ENCODE results near the gene NUP155. TPM values are rescaled to one million over a fixed set of nuclear protein-coding genes. Genes with fewer than 3 reads are reported as not detected.
"Not testable (repeated sequence)": the region's sequence is repeated elsewhere in the genome, so short reads cannot be mapped to it uniquely, and the experiment has no call there.

Gene NUP155
- total and polyA plus RNA-seq, 9 donors = 4.7 to 32.5 (median 20.6) TPM

GRCh38 chr5:37400501-37400900 lies 29.6 kb upstream of the NUP155 start:
- Histone ChIP-seq H3K27ac (no peak overlapping the region), H3K36me3 (no peaks in the 10 kb centered on the region), H3K27me3 (no peaks in the 10 kb centered on the region), H3K4me3 (no peak overlapping the region), H3K4me1 (ENCODE audit: insufficient read depth) (no peaks in the 10 kb centered on the region), H3K9me3 (no peaks in the 10 kb centered on the region)
- WGBS, 3 donors = 78 to 83% (median 81%) methylated on average over 4 of the region's 4 CpGs
- TF ChIP-seq EP300 (IDR thresholded peaks at IDR 0.05) (no peak), POLR2A (IDR thresholded peaks at IDR 0.05) (no peak)
- TF ChIP-seq, protein P1, sequence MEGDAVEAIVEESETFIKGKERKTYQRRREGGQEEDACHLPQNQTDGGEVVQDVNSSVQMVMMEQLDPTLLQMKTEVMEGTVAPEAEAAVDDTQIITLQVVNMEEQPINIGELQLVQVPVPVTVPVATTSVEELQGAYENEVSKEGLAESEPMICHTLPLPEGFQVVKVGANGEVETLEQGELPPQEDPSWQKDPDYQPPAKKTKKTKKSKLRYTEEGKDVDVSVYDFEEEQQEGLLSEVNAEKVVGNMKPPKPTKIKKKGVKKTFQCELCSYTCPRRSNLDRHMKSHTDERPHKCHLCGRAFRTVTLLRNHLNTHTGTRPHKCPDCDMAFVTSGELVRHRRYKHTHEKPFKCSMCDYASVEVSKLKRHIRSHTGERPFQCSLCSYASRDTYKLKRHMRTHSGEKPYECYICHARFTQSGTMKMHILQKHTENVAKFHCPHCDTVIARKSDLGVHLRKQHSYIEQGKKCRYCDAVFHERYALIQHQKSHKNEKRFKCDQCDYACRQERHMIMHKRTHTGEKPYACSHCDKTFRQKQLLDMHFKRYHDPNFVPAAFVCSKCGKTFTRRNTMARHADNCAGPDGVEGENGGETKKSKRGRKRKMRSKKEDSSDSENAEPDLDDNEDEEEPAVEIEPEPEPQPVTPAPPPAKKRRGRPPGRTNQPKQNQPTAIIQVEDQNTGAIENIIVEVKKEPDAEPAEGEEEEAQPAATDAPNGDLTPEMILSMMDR (IDR thresholded peaks at IDR 0.05) = no peak
- intact Hi-C loops (cut with DNase I) = no loop called here
- DNase-seq = no peak

GRCh38 chr5:37396352-37396751 lies 25.4 kb upstream of the NUP155 start:
- no peaks in the 10 kb centered on the region for H3K36me3 ChIP-seq
- H3K27me3 ChIP-seq = no peaks in the 10 kb centered on the region
- DNase-seq = no peak
- no peak overlapping the region for H3K27ac ChIP-seq
- no peaks in the 10 kb centered on the region for H3K9me3 ChIP-seq
- TF ChIP-seq EP300 (IDR thresholded peaks at IDR 0.05) = no peak
- TF ChIP-seq POLR2A (IDR thresholded peaks at IDR 0.05) = no peak
- TF ChIP-seq, protein P1 (IDR thresholded peaks at IDR 0.05) = no peak
- intact Hi-C loops (cut with DNase I) = no loop called here
- WGBS, 3 donors = 88 to 95% (median 92%) methylated on average over 5 of the region's 5 CpGs
- no peaks in the 10 kb centered on the region for H3K4me1 ChIP-seq (ENCODE audit: insufficient read depth)
- no peak overlapping the region for H3K4me3 ChIP-seq

- no peak overlapping the region for H3K4me3 ChIP-seq
- no peaks in the 10 kb centered on the region for H3K36me3 ChIP-seq
- H3K4me1 ChIP-seq (ENCODE audit: insufficient read depth) = no peaks in the 10 kb centered on the region
- no peaks in the 10 kb centered on the region for H3K9me3 ChIP-seq
- H3K27ac ChIP-seq = no peak overlapping the region
- TF ChIP-seq, protein P1 (IDR thresholded peaks at IDR 0.05) = no peak
- TF ChIP-seq EP300 (IDR thresholded peaks at IDR 0.05) (no peak), POLR2A (IDR thresholded peaks at IDR 0.05) (no peak)
- no peaks in the 10 kb centered on the region for H3K27me3 ChIP-seq
- 84 to 88% (median 86%) methylated on average over 3 of the region's 3 CpGs for WGBS, 3 donors
- DNase-seq = no peak
- intact Hi-C loops (cut with DNase I) = no loop called here
Observed at GRCh38 chr5:37391591-37391990, 20.7 kb upstream of the NUP155 start.

DNA sequence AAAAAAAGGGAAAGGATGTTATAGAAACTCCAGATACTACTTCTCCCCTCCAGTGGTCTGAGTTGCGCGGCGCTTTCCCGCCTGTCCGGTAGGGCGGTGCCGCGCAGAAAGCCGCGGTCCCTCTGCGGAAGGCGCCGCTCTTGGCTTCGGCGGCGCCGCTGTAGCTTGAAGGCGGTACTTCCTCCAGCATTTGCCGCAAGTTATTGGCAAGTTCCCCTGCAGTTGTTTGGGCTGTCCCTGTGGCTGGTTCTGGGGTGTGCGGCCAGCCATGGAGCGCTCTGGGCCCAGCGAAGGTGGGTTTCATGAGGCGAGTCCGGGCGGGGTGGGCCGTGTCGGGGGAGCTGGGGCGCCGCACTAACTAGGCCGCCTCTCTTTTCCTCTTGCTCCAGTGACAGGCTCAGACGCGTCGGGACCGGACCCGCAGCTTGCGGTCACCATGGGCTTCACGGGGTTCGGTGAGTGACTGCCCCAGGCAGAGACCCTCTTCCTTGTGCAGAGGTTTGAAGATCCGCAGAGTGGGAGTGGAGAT lies 8.3 kb upstream of the NUP155 start, which contains the start of gene WDR70:
Gene WDR70, plus strand, starts transcription at position 219 of the 529 bp plus-strand sequence. Its CDS starts 50 bp downstream, at position 269.
- H3K27me3 ChIP-seq; H3K9me3 ChIP-seq; H3K27ac ChIP-seq; H3K36me3 ChIP-seq; H3K4me1 ChIP-seq (ENCODE audit: insufficient read depth); intact Hi-C loops (cut with DNase I): not testable (repeated sequence)
- 0 to 1% (median 0%) methylated on average over 38 to 39 of the region's 39 CpGs for WGBS, 3 donors
- peak within 1 kb of the TSS; percentile 94 for H3K4me3 ChIP-seq
- TF ChIP-seq, protein P1 (IDR thresholded peaks at IDR 0.05) = peak in 2 of 3 donors; percentile 41 to 59
- peak; percentile 79 to 88 (median 83) for DNase-seq

GRCh38 chr5:37378066-37378465 lies 7.2 kb upstream of the NUP155 start:
- DNase-seq; H3K27me3 ChIP-seq; H3K4me1 ChIP-seq (ENCODE audit: insufficient read depth); intact Hi-C loops (cut with DNase I); H3K9me3 ChIP-seq; H3K4me3 ChIP-seq; H3K36me3 ChIP-seq; H3K27ac ChIP-seq: not testable (repeated sequence)
- WGBS, 3 donors = 89 to 93% (median 92%) methylated on average over 12 of the region's 12 CpGs
